Spleen (tissue), 11 donors: Measurements from ENCODE around the gene EEIG1. TPM values are rescaled to one million over a fixed set of nuclear protein-coding genes. Genes with fewer than 3 reads are reported as not detected.
A peak's percentile ranks its signal among the peaks of the same experiment; 100 is the strongest.

Experiments
- DNase-seq: peaks from one replicate; pipeline ENCODE4 v3.0.0-alpha.2; 2020
- H3K27ac ChIP-seq, 8 donors: fragments of 200-600 bp; sonication (generic) in 7 of 8; 1 replicate in 4 of 8; 2 replicates in 4 of 8; pipeline versions ENCODE4 v1.5.0 to v1.8.0; 2016 to 2021; ENCODE audit warnings: inconsistent platforms in 4 of 8, mild to moderate bottlenecking in 4 of 8, moderate library complexity in 1 of 8
- H3K27me3 ChIP-seq, 7 donors: fragments of 200-600 bp; sonication (generic) in 6 of 7; replicated peaks in 1 of 7; 1 replicate in 4 of 7; 2 replicates in 3 of 7; pipeline versions ENCODE4 v1.5.0 to v1.8.0; 2016 to 2021; ENCODE audit warnings: inconsistent platforms in 3 of 7, mild to moderate bottlenecking in 1 of 7
- H3K36me3 ChIP-seq, 6 donors: fragments of 200-600 bp; sonication (generic) in 5 of 6; 1 replicate in 4 of 6; 2 replicates in 2 of 6; pipeline versions ENCODE4 v1.5.0 to v1.8.0; 2016 to 2021; ENCODE audit warnings: inconsistent platforms in 2 of 6
- H3K4me1 ChIP-seq, 6 donors: fragments of 200-600 bp; sonication (generic) in 5 of 6; 1 replicate in 3 of 6; 2 replicates in 3 of 6; pipeline versions ENCODE4 v1.5.0 to v1.8.0; 2016 to 2021; ENCODE audit warnings: inconsistent platforms in 3 of 6
- H3K4me3 ChIP-seq, 8 donors: fragments of 200-600 bp; sonication (generic) in 7 of 8; 1 replicate in 4 of 8; 2 replicates in 4 of 8; pipeline versions ENCODE4 v1.5.0 to v1.8.0; 2016 to 2021; ENCODE audit warnings: inconsistent platforms in 4 of 8, mild to moderate bottlenecking in 4 of 8, moderate library complexity in 2 of 8
- H3K9me3 ChIP-seq, 8 donors: fragments of 200-600 bp; sonication (generic) in 7 of 8; 1 replicate in 4 of 8; 2 replicates in 4 of 8; pipeline versions ENCODE4 v1.5.0 to v1.8.0; 2016 to 2021; ENCODE audit warnings: inconsistent platforms in 4 of 8
- POLR2A ChIP-seq, 3 donors: fragments of 450-650 bp; IDR thresholded peaks; one replicate each; pipeline ENCODE4 v1.5.1; 2017; ENCODE audit warnings: antibody characterized with exemption in 3 of 3, mild to moderate bottlenecking in 1 of 3
- POLR2AphosphoS5 ChIP-seq, 3 donors: sonication (generic); formaldehyde crosslinking; IDR thresholded peaks; one replicate each; pipeline ENCODE4 v1.5.1; 2017; ENCODE audit warnings: antibody characterized with exemption in 3 of 3
- WGBS, 5 donors: extraction: QIAGEN DNeasy Blood & Tissue Kit in 3 of 5; methylation state at CpG; one replicate each; pipeline versions ENCODE4 v1.1.5 to v1.1.7; 2013 to 2018; 5-methylcytosine and 5-hydroxymethylcytosine counted together
- intact Hi-C: fragments of 100-400 bp; cut with DNase I; formaldehyde crosslinking; loops from one replicate; pipeline ENCODE4 v1.15.0; 2023; ENCODE audit warnings: low total_unique reads
- polyA plus RNA-seq, 3 donors: library from polyadenylated mRNA; stranded (reverse); fragments of 200-250 nt; gene quantifications; one replicate each; pipeline ENCODE4 v1.2.1, GENCODE V29; 2013
- total RNA-seq, 7 donors: library from RNA; depleted of rRNA in 3 of 7; stranded (reverse); fragments of >200 nt in 3 of 7; fragmentation: NEBNext Ultra II Directional in 4 of 7; extraction: Animal tissue kit (Norgen Biotek cat#: 25700) in 4 of 7; gene quantifications; one replicate each; pipeline versions ENCODE4 v1.1.0 to v1.2.1, GENCODE V29; 2016 to 2021
- TF ChIP-seq, protein P1 (sequence below), 11 experiments: fragments of 200-600 bp in 7 of 11; fragments of 450-650 bp in 4 of 11; sonication (generic) in 4 of 11; IDR thresholded peaks in 8 of 11; conservative IDR thresholded peaks in 3 of 11; 1 replicate in 7 of 11; 2 replicates in 4 of 11; pipeline versions ENCODE4 v1.4.0 to v1.8.0; 2016 to 2021; ENCODE audit warnings: antibody characterized with exemption in 11 of 11, inconsistent platforms in 4 of 11, mild to moderate bottlenecking in 1 of 11
- donor health status: healthy with polysubstance abuse.
- donor health status: DM: no; HTN: no; CAD: no; lungs with moderate emphysema.
- donor health status: DM: no; HTN: no; CAD: no.
- donor health status: Bipolar disorder and iron deficiency.
- donor health status: healthy.
- donor health status: DM: no; HTN: no; CAD: no.
- donor health status: DM: yes; HTN: yes; CAD: no.

Gene EEIG1
- total and polyA plus RNA-seq, 10 donors = 27.3 to 102 (median 35.2) TPM

GRCh38 chr9:127981559-127982121 lies 851 bp upstream of the EEIG1 start:
- intact Hi-C loops = no loop called here
- TF ChIP-seq POLR2A (IDR thresholded peaks at IDR 0.05) (no peak), POLR2AphosphoS5 (IDR thresholded peaks at IDR 0.05) (no peak)
- TF ChIP-seq, protein P1, sequence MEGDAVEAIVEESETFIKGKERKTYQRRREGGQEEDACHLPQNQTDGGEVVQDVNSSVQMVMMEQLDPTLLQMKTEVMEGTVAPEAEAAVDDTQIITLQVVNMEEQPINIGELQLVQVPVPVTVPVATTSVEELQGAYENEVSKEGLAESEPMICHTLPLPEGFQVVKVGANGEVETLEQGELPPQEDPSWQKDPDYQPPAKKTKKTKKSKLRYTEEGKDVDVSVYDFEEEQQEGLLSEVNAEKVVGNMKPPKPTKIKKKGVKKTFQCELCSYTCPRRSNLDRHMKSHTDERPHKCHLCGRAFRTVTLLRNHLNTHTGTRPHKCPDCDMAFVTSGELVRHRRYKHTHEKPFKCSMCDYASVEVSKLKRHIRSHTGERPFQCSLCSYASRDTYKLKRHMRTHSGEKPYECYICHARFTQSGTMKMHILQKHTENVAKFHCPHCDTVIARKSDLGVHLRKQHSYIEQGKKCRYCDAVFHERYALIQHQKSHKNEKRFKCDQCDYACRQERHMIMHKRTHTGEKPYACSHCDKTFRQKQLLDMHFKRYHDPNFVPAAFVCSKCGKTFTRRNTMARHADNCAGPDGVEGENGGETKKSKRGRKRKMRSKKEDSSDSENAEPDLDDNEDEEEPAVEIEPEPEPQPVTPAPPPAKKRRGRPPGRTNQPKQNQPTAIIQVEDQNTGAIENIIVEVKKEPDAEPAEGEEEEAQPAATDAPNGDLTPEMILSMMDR (IDR thresholded peaks at IDR 0.05 in 8 of 11, conservative IDR thresholded peaks at IDR 0.05 in 3 of 11) = no peak
- WGBS, 5 donors = 60 to 80% (median 73%) methylated on average over 9 to 11 of the region's 11 CpGs
- Histone ChIP-seq H3K4me1 (peaks cover 26 to 78% (median 58%) of the 10 kb centered on the region in 6 donors), H3K27me3 (peaks cover 0 to 12% (median 0%) of the 10 kb centered on the region in 7 donors), H3K36me3 (no peaks in the 10 kb centered on the region), H3K9me3 (no peaks in the 10 kb centered on the region), H3K27ac (peak overlapping the region; percentile 71 to 94 (median 88)), H3K4me3 (peak overlapping the region; percentile 1 to 94 (median 74))
- DNase-seq = no peak

DNA sequence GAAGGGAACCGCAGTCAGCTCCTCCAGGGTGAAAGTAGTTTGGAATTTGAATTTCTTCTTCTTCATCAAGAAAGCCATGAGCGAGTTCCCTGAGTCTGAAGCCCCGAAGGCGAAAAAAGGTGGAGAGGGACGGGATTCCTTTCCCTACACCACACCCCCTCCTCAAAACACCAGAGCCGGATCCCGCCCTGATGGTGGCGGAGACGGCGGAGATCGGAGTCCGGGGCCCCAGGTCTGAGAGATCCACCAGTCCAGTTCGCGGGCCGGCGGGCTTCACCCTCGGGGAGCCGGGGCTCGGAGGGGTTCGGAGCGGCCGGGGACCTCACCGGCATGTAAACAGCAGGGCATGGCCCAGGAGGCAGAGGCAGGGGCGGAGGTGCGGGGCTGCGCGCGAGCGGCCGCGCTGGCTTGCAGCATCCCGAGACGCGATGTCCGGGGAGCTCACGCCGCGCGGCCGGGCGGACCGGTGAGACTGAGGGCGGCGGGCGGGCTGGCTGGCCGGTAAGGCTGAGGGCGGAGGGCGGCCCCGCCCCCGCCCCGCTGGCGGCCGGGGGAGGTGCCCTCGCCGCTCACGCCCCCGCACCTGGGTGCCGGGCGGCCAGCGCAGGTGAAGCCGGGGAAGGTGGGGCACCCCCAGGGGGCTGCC lies 606 bp downstream of the EEIG1 start:
- intact Hi-C loops = no loop called here
- H3K9me3 ChIP-seq = no peaks in the 10 kb centered on the region
- 0 to 1% (median 1%) methylated on average over 12 to 61 of the region's 61 CpGs for WGBS, 5 donors
- peaks cover 0 to 12% (median 0%) of the 10 kb centered on the region in 7 donors for H3K27me3 ChIP-seq
- H3K27ac ChIP-seq = peak overlapping the region; percentile 81 to 94 (median 86)
- DNase-seq = peak; percentile 92
- peak overlapping the region; percentile 65 to 94 (median 80) for H3K4me3 ChIP-seq
- peaks cover 30 to 90% (median 73%) of the 10 kb centered on the region in 6 donors for H3K4me1 ChIP-seq
- TF ChIP-seq POLR2A (IDR thresholded peaks at IDR 0.05) (peak in 1 of 3 donors; percentile 64), POLR2AphosphoS5 (IDR thresholded peaks at IDR 0.05) (peak; percentile 68 to 79 (median 73))
- TF ChIP-seq, protein P1 (IDR thresholded peaks at IDR 0.05 in 8 of 11, conservative IDR thresholded peaks at IDR 0.05 in 3 of 11) = no peak
- H3K36me3 ChIP-seq = peaks cover 0 to 2% (median 0%) of the 10 kb centered on the region in 6 donors

DNA sequence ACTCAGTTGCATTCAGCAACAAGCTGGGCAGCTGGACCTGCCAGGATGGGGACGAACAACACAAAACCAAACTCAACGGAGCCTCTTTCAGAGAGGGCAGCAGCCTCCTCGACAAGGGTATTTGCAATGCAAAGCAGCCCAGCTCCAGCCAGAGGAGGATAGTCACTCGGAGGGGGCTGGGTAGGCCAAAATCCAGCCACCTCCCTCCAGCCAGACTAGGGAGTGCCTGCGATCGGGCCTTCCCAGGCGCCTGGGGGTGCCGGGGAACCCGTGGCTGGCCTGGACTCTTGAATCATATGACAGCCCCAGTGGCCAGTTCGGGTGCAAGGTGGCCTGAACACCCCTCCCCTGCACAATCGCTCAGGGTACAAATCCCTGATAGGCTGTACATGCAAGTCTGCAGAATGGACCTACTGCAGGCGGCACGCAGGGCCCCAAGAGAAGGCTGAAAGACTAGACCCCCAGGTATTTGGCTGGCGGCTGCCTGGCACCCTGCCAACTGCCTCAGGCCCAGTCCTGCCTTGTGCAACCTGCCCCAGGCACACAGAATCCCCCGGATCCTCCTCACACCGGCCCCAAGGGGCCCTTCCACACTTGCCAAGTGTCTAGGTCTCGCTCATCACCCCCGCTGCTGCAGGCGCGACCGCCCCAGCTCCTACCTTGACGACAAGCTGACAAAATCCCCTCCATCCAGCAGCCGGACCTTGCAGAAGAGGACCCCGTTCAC lies 1.3 kb downstream of the EEIG1 start:
- peak; percentile 87 for DNase-seq
- H3K27me3 ChIP-seq = peaks cover 0 to 12% (median 0%) of the 10 kb centered on the region in 7 donors
- H3K4me3 ChIP-seq = peak overlapping the region; percentile 65 to 94 (median 80)
- 10 to 29% (median 17%) methylated on average over 4 to 24 of the region's 24 CpGs for WGBS, 5 donors
- intact Hi-C loops = no loop called here
- TF ChIP-seq, protein P1 (IDR thresholded peaks at IDR 0.05 in 8 of 11, conservative IDR thresholded peaks at IDR 0.05 in 3 of 11) = no peak
- TF ChIP-seq POLR2A (IDR thresholded peaks at IDR 0.05) = peak in 1 of 3 donors; percentile 22
- peak; percentile 39 to 75 (median 43) for TF ChIP-seq POLR2AphosphoS5 (IDR thresholded peaks at IDR 0.05)
- peak overlapping the region; percentile 81 to 94 (median 86) for H3K27ac ChIP-seq
- peaks cover 36 to 91% (median 80%) of the 10 kb centered on the region in 6 donors for H3K4me1 ChIP-seq
- H3K36me3 ChIP-seq = peaks cover 0 to 9% (median 0%) of the 10 kb centered on the region in 6 donors
- H3K9me3 ChIP-seq = no peaks in the 10 kb centered on the region
